Karpas-422 (cell line): Measurements from ENCODE around the gene FANCM. TPM values are rescaled to one million over a fixed set of nuclear protein-coding genes. Genes with fewer than 3 reads are reported as not detected.
A peak's percentile ranks its signal among the peaks of the same experiment; 100 is the strongest.

Source experiments
- DNase-seq: peaks from one replicate; pipeline ENCODE4 v3.0.0-alpha.2; 2015
- H2AFZ ChIP-seq: fragments of 200-600 bp; sonication (generic); 2 replicates; pipeline ENCODE4 v1.6.1; 2014; ENCODE audit warnings: antibody characterized with exemption, low read length, mixed read lengths
- H3K27ac ChIP-seq: fragments of 200-600 bp; sonication (generic); 2 replicates; pipeline ENCODE4 v1.5.1; 2014; ENCODE audit warnings: mild to moderate bottlenecking, low read length, moderate library complexity
- H3K27me3 ChIP-seq: fragments of 200-600 bp; sonication (generic); 2 replicates; pipeline ENCODE4 v1.6.1; 2014; ENCODE audit warnings: low read length, mixed read lengths
- H3K36me3 ChIP-seq: fragments of 200-600 bp; sonication (generic); 2 replicates; pipeline ENCODE4 v1.6.1; 2014; ENCODE audit warnings: low read length, mixed read lengths; ENCODE audit not compliant: insufficient read depth
- H3K4me1 ChIP-seq: fragments of 200-600 bp; sonication (generic); 2 replicates; pipeline ENCODE4 v1.6.1; 2014; ENCODE audit warnings: mild to moderate bottlenecking, low read length, mixed read lengths
- H3K4me2 ChIP-seq: fragments of 200-600 bp; sonication (generic); 2 replicates; pipeline ENCODE4 v1.6.1; 2014; ENCODE audit warnings: low read length, low read depth, mild to moderate bottlenecking; ENCODE audit not compliant: poor library complexity, severe bottlenecking
- H3K4me3 ChIP-seq: fragments of 200-600 bp; sonication (generic); 2 replicates; pipeline ENCODE4 v1.5.1; 2014; ENCODE audit warnings: mild to moderate bottlenecking, antibody characterized with exemption, low read length, mixed read lengths
- H3K79me2 ChIP-seq: fragments of 200-600 bp; sonication (generic); 2 replicates; pipeline ENCODE4 v1.6.1; 2014; ENCODE audit warnings: mild to moderate bottlenecking, low read length, mixed read lengths
- H3K9ac ChIP-seq: fragments of 200-600 bp; sonication (generic); 2 replicates; pipeline ENCODE4 v1.6.0; 2014; ENCODE audit warnings: low read length
- H3K9me2 ChIP-seq: fragments of 200-600 bp; sonication (generic), shearing (Covaris generic); replicated peaks from 2 replicates; pipeline ENCODE4 v1.6.0; 2014; ENCODE audit warnings: mild to moderate bottlenecking, low read length, moderate library complexity; ENCODE audit not compliant: insufficient read depth
- H3K9me3 ChIP-seq: fragments of 300-700, 200-600 bp; sonication (generic); 2 replicates; pipeline ENCODE4 v1.6.1; 2014; ENCODE audit warnings: low read length, mixed read lengths
- H4K20me1 ChIP-seq: fragments of 200-600 bp; sonication (generic); 2 replicates; pipeline ENCODE4 v1.6.1; 2014; ENCODE audit warnings: mild to moderate bottlenecking, antibody characterized with exemption, low read length, low read depth; ENCODE audit not compliant: insufficient read depth
- total RNA-seq: library from RNA; depleted of rRNA; stranded (reverse); fragments of >200 nt; shearing (Covaris generic); gene quantifications from 2 replicates; pipeline ENCODE4 v1.2.3, GENCODE V29; 2014; ENCODE audit warnings: low replicate concordance

The FANCM gene
- total RNA-seq, 1 experiment from 2014 or later: 32.2 TPM

GRCh38 chr14:45104561-45104960, 31.2 kb upstream of the FANCM start:
- H4K20me1 ChIP-seq: no peaks in the 10 kb centered on the region
- H3K79me2 ChIP-seq: peaks cover 81% of the 10 kb centered on the region

GRCh38 chr14:45112896-45113781, 22.6 kb upstream of the FANCM start:
- peaks cover 7% of the 10 kb centered on the region; the same call in 1 of the 2 replicates for H3K4me1 ChIP-seq
- H2AFZ ChIP-seq: no peak overlapping the region
- H3K9me2 ChIP-seq: no peaks in the 10 kb centered on the region
- H3K4me2 ChIP-seq: no peak overlapping the region
- H3K27ac ChIP-seq: no peak overlapping the region
- H3K79me2 ChIP-seq: peaks cover 64% of the 10 kb centered on the region
- H3K27me3 ChIP-seq: no peaks in the 10 kb centered on the region
- no peak for DNase-seq
- H3K36me3 ChIP-seq: peaks cover 88% of the 10 kb centered on the region
- H3K9ac ChIP-seq: no peak overlapping the region
- no peaks in the 10 kb centered on the region for H3K9me3 ChIP-seq
- no peak overlapping the region for H3K4me3 ChIP-seq
- no peaks in the 10 kb centered on the region for H4K20me1 ChIP-seq

More at GRCh38 chr14:45104561-45104960, 31.2 kb upstream of the FANCM start:
- DNase-seq: no peak
- H3K36me3 ChIP-seq: peaks cover 84% of the 10 kb centered on the region
- no peaks in the 10 kb centered on the region for H3K9me3 ChIP-seq
- no peak overlapping the region for H3K4me3 ChIP-seq
- H3K27me3 ChIP-seq: no peaks in the 10 kb centered on the region
- H3K9me2 ChIP-seq: no peaks in the 10 kb centered on the region
- H3K4me1 ChIP-seq: no peaks in the 10 kb centered on the region
- no peak overlapping the region for H2AFZ ChIP-seq
- H3K27ac ChIP-seq: no peak overlapping the region
- H3K9ac ChIP-seq: no peak overlapping the region
- no peak overlapping the region for H3K4me2 ChIP-seq

GRCh38 chr14:45114327-45114726, 21.4 kb upstream of the FANCM start:
- H3K9me3 ChIP-seq: no peaks in the 10 kb centered on the region
- H4K20me1 ChIP-seq: no peaks in the 10 kb centered on the region
- H3K36me3 ChIP-seq: peaks cover 88% of the 10 kb centered on the region
- no peak overlapping the region for H3K27ac ChIP-seq
- H3K4me2 ChIP-seq: no peak overlapping the region
- peaks cover 7% of the 10 kb centered on the region; the same call in 1 of the 2 replicates for H3K4me1 ChIP-seq
- no peaks in the 10 kb centered on the region for H3K27me3 ChIP-seq
- no peak overlapping the region for H3K4me3 ChIP-seq
- DNase-seq: no peak
- H2AFZ ChIP-seq: no peak overlapping the region
- H3K9ac ChIP-seq: no peak overlapping the region
- H3K79me2 ChIP-seq: peaks cover 65% of the 10 kb centered on the region
- no peaks in the 10 kb centered on the region for H3K9me2 ChIP-seq

- Histone ChIP-seq H3K27me3 (no peaks in the 10 kb centered on the region), H4K20me1 (no peaks in the 10 kb centered on the region), H3K4me2 (no peak overlapping the region), H2AFZ (no peak overlapping the region), H3K79me2 (peaks cover 58% of the 10 kb centered on the region), H3K36me3 (peaks cover 89% of the 10 kb centered on the region), H3K9ac (no peak overlapping the region), H3K27ac (no peak overlapping the region), H3K9me2 (no peaks in the 10 kb centered on the region), H3K4me1 (peaks cover 7% of the 10 kb centered on the region), H3K4me3 (no peak overlapping the region), H3K9me3 (no peaks in the 10 kb centered on the region)
- no peak for DNase-seq
Observed at GRCh38 chr14:45118594-45118993, 17.1 kb upstream of the FANCM start.

- Histone ChIP-seq H3K4me2 (no peak overlapping the region), H3K27me3 (no peaks in the 10 kb centered on the region), H3K9me3 (no peaks in the 10 kb centered on the region), H2AFZ (no peak overlapping the region), H3K27ac (0 out of 2 replicates have a peak overlapping the region, but pooled peaks have one; percentile 8), H3K9me2 (no peaks in the 10 kb centered on the region), H3K79me2 (peaks cover 56% of the 10 kb centered on the region), H3K36me3 (peaks cover 76% of the 10 kb centered on the region), H3K9ac (no peak overlapping the region), H3K4me1 (peaks cover 7% of the 10 kb centered on the region), H4K20me1 (no peaks in the 10 kb centered on the region), H3K4me3 (no peak overlapping the region)
- DNase-seq: no peak
Observed at GRCh38 chr14:45120096-45120495, 15.6 kb upstream of the FANCM start.

- H3K9me2 ChIP-seq: no peaks in the 10 kb centered on the region
- H3K4me2 ChIP-seq: no peak overlapping the region
- H3K4me1 ChIP-seq: peaks cover 7% of the 10 kb centered on the region
- no peaks in the 10 kb centered on the region for H3K27me3 ChIP-seq
- H3K4me3 ChIP-seq: no peak overlapping the region
- H3K9ac ChIP-seq: no peak overlapping the region
- peaks cover 54% of the 10 kb centered on the region for H3K79me2 ChIP-seq
- H3K27ac ChIP-seq: no peak overlapping the region
- H3K9me3 ChIP-seq: no peaks in the 10 kb centered on the region
- H3K36me3 ChIP-seq: peaks cover 68% of the 10 kb centered on the region
- no peaks in the 10 kb centered on the region for H4K20me1 ChIP-seq
- H2AFZ ChIP-seq: no peak overlapping the region
- no peak for DNase-seq
Observed at GRCh38 chr14:45123271-45123670, 12.5 kb upstream of the FANCM start.

GRCh38 chr14:45125754-45126153, 10.0 kb upstream of the FANCM start:
- Histone ChIP-seq H3K4me2 (no peak overlapping the region), H3K9ac (no peak overlapping the region), H4K20me1 (no peaks in the 10 kb centered on the region), H3K36me3 (peaks cover 61% of the 10 kb centered on the region), H3K9me2 (no peaks in the 10 kb centered on the region), H2AFZ (no peak overlapping the region), H3K9me3 (no peaks in the 10 kb centered on the region), H3K4me3 (no peak overlapping the region), H3K27ac (no peak overlapping the region), H3K4me1 (peaks cover 18% of the 10 kb centered on the region), H3K79me2 (peaks cover 67% of the 10 kb centered on the region), H3K27me3 (no peaks in the 10 kb centered on the region)
- DNase-seq: no peak

GRCh38 chr14:45128963-45129629, 6.6 kb upstream of the FANCM start:
- no peak overlapping the region for H3K9ac ChIP-seq
- no peak overlapping the region for H3K27ac ChIP-seq
- no peaks in the 10 kb centered on the region for H3K9me2 ChIP-seq
- no peaks in the 10 kb centered on the region for H3K9me3 ChIP-seq
- H3K27me3 ChIP-seq: no peaks in the 10 kb centered on the region
- H3K4me3 ChIP-seq: no peak overlapping the region
- H3K36me3 ChIP-seq: peaks cover 40% of the 10 kb centered on the region
- H2AFZ ChIP-seq: no peak overlapping the region
- no peak for DNase-seq
- H3K4me2 ChIP-seq: no peak overlapping the region
- H3K4me1 ChIP-seq: peaks cover 43% of the 10 kb centered on the region
- H4K20me1 ChIP-seq: no peaks in the 10 kb centered on the region
- H3K79me2 ChIP-seq: peaks cover 80% of the 10 kb centered on the region
